HG03565 (cell line): Measurements from ENCODE around the gene OR6S1.
"Not testable (repeated sequence)": the region's sequence is repeated elsewhere in the genome, so short reads cannot be mapped to it uniquely, and the experiment has no call there.

ENCODE experiments used
- ATAC-seq: cut with Tn5 transposase; IDR thresholded peaks from one replicate; pipeline ENCODE4 v1.9.1; 2021; ENCODE audit warnings: mild to moderate bottlenecking, moderate library complexity; ENCODE audit not compliant: unreplicated experiment

Gene OR6S1

GRCh38 chr14:20632448-20632830, 9.1 kb downstream of the OR6S1 start:
- peak; percentile 10 for ATAC-seq

- ATAC-seq = no peak
Measured at GRCh38 chr14:20631880-20632389, 9.6 kb downstream of the OR6S1 start.

GRCh38 chr14:20631023-20631879, 10.2 kb downstream of the OR6S1 start:
- no peak for ATAC-seq

- no peak for ATAC-seq
Measured at GRCh38 chr14:20630340-20631022, 11.0 kb downstream of the OR6S1 start.

- no peak for ATAC-seq
Measured at GRCh38 chr14:20628063-20628854, 13.2 kb downstream of the OR6S1 start.

- no peak for ATAC-seq
Measured at GRCh38 chr14:20627346-20628027, 14.0 kb downstream of the OR6S1 start.

GRCh38 chr14:20626274-20626673, 15.2 kb downstream of the OR6S1 start:
- ATAC-seq = no peak

GRCh38 chr14:20624495-20625070, 16.9 kb downstream of the OR6S1 start:
- peak; percentile 28 for ATAC-seq

- ATAC-seq = no peak
Measured at GRCh38 chr14:20623798-20624197, 17.7 kb downstream of the OR6S1 start.

GRCh38 chr14:20622816-20623291, 18.6 kb downstream of the OR6S1 start:
- no peak for ATAC-seq

- ATAC-seq = no peak
Measured at GRCh38 chr14:20620798-20621478, 20.6 kb downstream of the OR6S1 start.

GRCh38 chr14:20619688-20620087, 21.8 kb downstream of the OR6S1 start:
- ATAC-seq = not testable (repeated sequence)

- ATAC-seq = no peak
Measured at GRCh38 chr14:20618271-20618749, 23.2 kb downstream of the OR6S1 start.

- peak; percentile 32 for ATAC-seq
Measured at GRCh38 chr14:20617138-20618003, 24.1 kb downstream of the OR6S1 start.

GRCh38 chr14:20615996-20616395, 25.5 kb downstream of the OR6S1 start:
- no peak for ATAC-seq

- ATAC-seq = no peak
Measured at GRCh38 chr14:20614038-20614840, 27.3 kb downstream of the OR6S1 start.
